GM12872 (cell line): ENCODE results near the gene TXNRD2.

Source experiments
- CTCF ChIP-seq: IDR thresholded peaks from 3 replicates; pipeline ENCODE4 v1.5.1; 2011; ENCODE audit warnings: low read depth, mild to moderate bottlenecking, low read length, moderate library complexity; ENCODE audit not compliant: insufficient read depth

Gene TXNRD2

GRCh38 chr22:19893363-19893762, 48.3 kb downstream of the TXNRD2 start:
- TF ChIP-seq CTCF = no peak

GRCh38 chr22:19892925-19893324, 48.7 kb downstream of the TXNRD2 start:
- TF ChIP-seq CTCF = no peak

GRCh38 chr22:19892257-19892879, 49.2 kb downstream of the TXNRD2 start:
- TF ChIP-seq CTCF = no peak

GRCh38 chr22:19891317-19892256, 50.0 kb downstream of the TXNRD2 start:
- TF ChIP-seq CTCF = no peak

- TF ChIP-seq CTCF = no peak
Measured at GRCh38 chr22:19890502-19891316, 50.9 kb downstream of the TXNRD2 start.

- TF ChIP-seq CTCF = no peak
Measured at GRCh38 chr22:19889951-19890350, 51.7 kb downstream of the TXNRD2 start.
